ENCODE results near the gene ZFP36L1. TPM values are rescaled to one million over a fixed set of nuclear protein-coding genes. Genes with fewer than 3 reads are reported as not detected.

ZFP36L1 gene
- polyA plus RNA-seq, 1 donor from 2014 or later = 0.48 TPM

GRCh38 chr14:68749487-68750475 is 43.1 kb downstream of the ZFP36L1 start:
- Histone ChIP-seq H4K20me1 (ENCODE audit: insufficient read depth) (no peaks in the 10 kb centered on the region), H3K79me2 (replicated peaks; ENCODE audit: insufficient read depth, low read length) (no peaks in the 10 kb centered on the region), H3F3A (ENCODE audit: insufficient read depth, low read length, poor library complexity, severe bottlenecking) (no peaks in the 10 kb centered on the region), H3K27ac (ENCODE audit: low read length) (no peak overlapping the region), H3K9me3 (ENCODE audit: low read length) (no peaks in the 10 kb centered on the region), H3K36me3 (ENCODE audit: insufficient read depth, low read length) (no peaks in the 10 kb centered on the region), H3K27me3 (ENCODE audit: insufficient read depth, low read depth, low read length) (no peaks in the 10 kb centered on the region), H3K9ac (ENCODE audit: low read length) (no peak overlapping the region), H2AFZ (ENCODE audit: low read depth, low read length) (no peak overlapping the region), H3K9me2 (ENCODE audit: insufficient read depth, low read length) (no peaks in the 10 kb centered on the region), H3K4me3 (ENCODE audit: low read length) (no peak overlapping the region), H3K4me2 (ENCODE audit: low read length) (no peak overlapping the region)
- TF ChIP-seq POLR2AphosphoS5 (IDR thresholded peaks at IDR 0.05) = no peak
- TF ChIP-seq SMC3 (conservative IDR thresholded peaks at IDR 0.05; ENCODE audit: poor library complexity) = no peak
- TF ChIP-seq MXI1 (conservative IDR thresholded peaks at IDR 0.05; ENCODE audit: poor library complexity, severe bottlenecking) = no peak
- no peak for TF ChIP-seq RAD21 (conservative IDR thresholded peaks at IDR 0.05)
- no peak for TF ChIP-seq EP300 (conservative IDR thresholded peaks at IDR 0.05; ENCODE audit: poor library complexity, severe bottlenecking)
- no peak for TF ChIP-seq TAF1 (IDR thresholded peaks at IDR 0.05; ENCODE audit: low read depth)
- no peak for TF ChIP-seq EZH2 (IDR thresholded peaks at IDR 0.05; ENCODE audit: borderline replicate concordance, insufficient read depth, low read length, poor library complexity, severe bottlenecking)
- no peak for TF ChIP-seq CTCF (IDR thresholded peaks at IDR 0.05; ENCODE audit: poor library complexity, severe bottlenecking)
- no peak for TF ChIP-seq REST (IDR thresholded peaks at IDR 0.05; ENCODE audit: borderline replicate concordance)

- no peak for TF ChIP-seq REST (IDR thresholded peaks at IDR 0.05; ENCODE audit: borderline replicate concordance)
- TF ChIP-seq POLR2AphosphoS5 (IDR thresholded peaks at IDR 0.05) = no peak
- no peak for TF ChIP-seq CTCF (IDR thresholded peaks at IDR 0.05; ENCODE audit: poor library complexity, severe bottlenecking)
- TF ChIP-seq RAD21 (conservative IDR thresholded peaks at IDR 0.05) = no peak
- no peak for TF ChIP-seq MXI1 (conservative IDR thresholded peaks at IDR 0.05; ENCODE audit: poor library complexity, severe bottlenecking)
- no peak for TF ChIP-seq EZH2 (IDR thresholded peaks at IDR 0.05; ENCODE audit: borderline replicate concordance, insufficient read depth, low read length, poor library complexity, severe bottlenecking)
- no peak for TF ChIP-seq SMC3 (conservative IDR thresholded peaks at IDR 0.05; ENCODE audit: poor library complexity)
- TF ChIP-seq TAF1 (IDR thresholded peaks at IDR 0.05; ENCODE audit: low read depth) = no peak
- no peak for TF ChIP-seq EP300 (conservative IDR thresholded peaks at IDR 0.05; ENCODE audit: poor library complexity, severe bottlenecking)
- Histone ChIP-seq H3K27me3 (ENCODE audit: insufficient read depth, low read depth, low read length) (no peaks in the 10 kb centered on the region), H3K9me3 (ENCODE audit: low read length) (no peaks in the 10 kb centered on the region), H3K9me2 (ENCODE audit: insufficient read depth, low read length) (no peaks in the 10 kb centered on the region), H3F3A (ENCODE audit: insufficient read depth, low read length, poor library complexity, severe bottlenecking) (no peaks in the 10 kb centered on the region), H2AFZ (ENCODE audit: low read depth, low read length) (no peak overlapping the region), H3K4me2 (ENCODE audit: low read length) (no peak overlapping the region), H4K20me1 (ENCODE audit: insufficient read depth) (no peaks in the 10 kb centered on the region), H3K9ac (ENCODE audit: low read length) (no peak overlapping the region), H3K79me2 (replicated peaks; ENCODE audit: insufficient read depth, low read length) (no peaks in the 10 kb centered on the region), H3K4me3 (ENCODE audit: low read length) (no peak overlapping the region), H3K27ac (ENCODE audit: low read length) (no peak overlapping the region), H3K36me3 (ENCODE audit: insufficient read depth, low read length) (no peaks in the 10 kb centered on the region)
Observed at GRCh38 chr14:68748691-68749090, 44.2 kb downstream of the ZFP36L1 start.

Data from neural cell (in vitro differentiated cells).